ENCODE data around the gene CDH22.

DNA sequence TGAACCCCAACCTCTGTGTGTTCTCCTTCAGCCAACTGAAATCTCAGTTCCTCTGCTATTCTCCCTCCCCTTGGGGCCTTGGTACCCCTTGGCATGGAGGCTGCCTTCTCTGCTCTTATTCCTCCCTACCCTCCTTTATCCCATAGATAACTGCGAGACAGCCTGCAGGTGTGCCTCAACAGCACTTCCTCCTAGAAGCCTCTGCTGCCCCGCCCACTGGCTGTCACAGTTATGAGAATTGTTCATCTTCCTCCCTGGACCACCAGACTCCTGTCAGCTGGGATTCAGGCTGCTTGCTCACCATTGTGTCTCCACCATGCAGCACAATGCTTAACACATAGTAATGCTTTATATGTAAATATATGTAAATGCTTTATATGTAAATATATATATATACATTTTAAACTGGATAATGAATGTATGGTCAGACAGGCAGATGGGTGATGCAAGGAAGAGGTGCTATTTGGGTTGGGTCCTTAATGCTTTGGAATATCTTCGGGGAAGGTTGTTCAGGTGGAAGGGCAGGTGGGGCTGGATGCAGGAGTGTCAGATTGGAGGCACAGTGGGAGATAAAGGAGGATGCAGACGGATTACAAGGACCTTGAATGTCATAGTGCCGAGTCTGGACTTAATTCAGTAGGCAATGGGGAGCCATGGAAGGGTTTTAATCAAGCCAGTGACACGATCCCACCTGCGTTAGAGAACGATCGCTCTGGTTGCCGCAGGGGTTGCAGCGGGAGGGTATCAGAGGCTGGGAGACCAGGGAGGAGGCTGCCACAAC lies 4.9 kb downstream of the CDH22 start:
- TF ChIP-seq EP300 (conservative IDR thresholded peaks at IDR 0.05; ENCODE audit: poor library complexity, severe bottlenecking) (no peak), EZH2 (IDR thresholded peaks at IDR 0.05; ENCODE audit: borderline replicate concordance, insufficient read depth, low read length, poor library complexity, severe bottlenecking) (no peak), CTCF (IDR thresholded peaks at IDR 0.05; ENCODE audit: poor library complexity, severe bottlenecking) (no peak), RAD21 (conservative IDR thresholded peaks at IDR 0.05) (no peak)

All from neural cell (in vitro differentiated cells).